Measurements from ENCODE around the gene BIN1.

BIN1 gene

GRCh38 chr2:127057371-127058245 lies 49.3 kb downstream of the BIN1 start:
- peaks cover 41% of the 10 kb centered on the region for H3K36me3 Mint-ChIP-seq (ENCODE audit: insufficient read depth)
- H3K27me3 Mint-ChIP-seq: no peaks in the 10 kb centered on the region
- peaks cover 17 to 28% of the 10 kb centered on the region in 2 donors for H3K4me1 Mint-ChIP-seq (ENCODE audit: low read depth in 2 of 2)
- DNase-seq: no peak
- H3K9me3 Mint-ChIP-seq: no peaks in the 10 kb centered on the region
- peak overlapping the region; percentile 32 to 80 for H3K27ac Mint-ChIP-seq
- no peak overlapping the region for H3K4me3 Mint-ChIP-seq
- no peak for ATAC-seq (replicated peaks)

GRCh38 chr2:127056631-127057370 lies 50.2 kb downstream of the BIN1 start:
- Mint-ChIP-seq H3K9me3 (no peaks in the 10 kb centered on the region), H3K36me3 (ENCODE audit: insufficient read depth) (peaks cover 33% of the 10 kb centered on the region), H3K27me3 (no peaks in the 10 kb centered on the region), H3K4me1 (ENCODE audit: low read depth in 2 of 2) (peaks cover 18 to 30% of the 10 kb centered on the region in 2 donors), H3K27ac (peak overlapping the region; percentile 32 to 80), H3K4me3 (no peak overlapping the region)
- DNase-seq: no peak
- ATAC-seq (replicated peaks): no peak

GRCh38 chr2:127056086-127056485 lies 50.9 kb downstream of the BIN1 start:
- H3K9me3 Mint-ChIP-seq: no peaks in the 10 kb centered on the region
- H3K4me3 Mint-ChIP-seq: no peak overlapping the region
- no peak for ATAC-seq (replicated peaks)
- peaks cover 28% of the 10 kb centered on the region for H3K36me3 Mint-ChIP-seq (ENCODE audit: insufficient read depth)
- no peaks in the 10 kb centered on the region for H3K27me3 Mint-ChIP-seq
- DNase-seq: no peak
- H3K4me1 Mint-ChIP-seq (ENCODE audit: low read depth in 2 of 2): peaks cover 18 to 30% of the 10 kb centered on the region in 2 donors
- H3K27ac Mint-ChIP-seq: peak overlapping the region in 1 of 2 donors; percentile 29

GRCh38 chr2:127055786-127056076 lies 51.2 kb downstream of the BIN1 start:
- Mint-ChIP-seq H3K27me3 (no peaks in the 10 kb centered on the region), H3K27ac (peak overlapping the region in 1 of 2 donors; percentile 29), H3K36me3 (ENCODE audit: insufficient read depth) (peaks cover 28% of the 10 kb centered on the region), H3K9me3 (no peaks in the 10 kb centered on the region), H3K4me3 (no peak overlapping the region), H3K4me1 (ENCODE audit: low read depth in 2 of 2) (peaks cover 18 to 30% of the 10 kb centered on the region in 2 donors)
- DNase-seq (no peak), ATAC-seq (replicated peaks) (no peak)

- no peaks in the 10 kb centered on the region for H3K27me3 Mint-ChIP-seq
- no peak for ATAC-seq (replicated peaks)
- no peak for DNase-seq
- peak overlapping the region in 1 of 2 donors; percentile 29 for H3K27ac Mint-ChIP-seq
- H3K36me3 Mint-ChIP-seq (ENCODE audit: insufficient read depth): peaks cover 27% of the 10 kb centered on the region
- no peaks in the 10 kb centered on the region for H3K9me3 Mint-ChIP-seq
- peaks cover 23 to 36% of the 10 kb centered on the region in 2 donors for H3K4me1 Mint-ChIP-seq (ENCODE audit: low read depth in 2 of 2)
- H3K4me3 Mint-ChIP-seq: no peak overlapping the region
Observed at GRCh38 chr2:127054996-127055785, 51.8 kb downstream of the BIN1 start.

GRCh38 chr2:127054604-127054930 lies 52.4 kb downstream of the BIN1 start:
- no peak overlapping the region for H3K4me3 Mint-ChIP-seq
- no peak for ATAC-seq (replicated peaks)
- peaks cover 26 to 39% of the 10 kb centered on the region in 2 donors for H3K4me1 Mint-ChIP-seq (ENCODE audit: low read depth in 2 of 2)
- no peak for DNase-seq
- no peaks in the 10 kb centered on the region for H3K9me3 Mint-ChIP-seq
- peak overlapping the region in 1 of 2 donors; percentile 80 for H3K27ac Mint-ChIP-seq
- no peaks in the 10 kb centered on the region for H3K27me3 Mint-ChIP-seq
- peaks cover 27% of the 10 kb centered on the region for H3K36me3 Mint-ChIP-seq (ENCODE audit: insufficient read depth)

GRCh38 chr2:127053731-127054603 lies 53.0 kb downstream of the BIN1 start:
- DNase-seq: no peak
- peaks cover 26% of the 10 kb centered on the region for H3K36me3 Mint-ChIP-seq (ENCODE audit: insufficient read depth)
- H3K27ac Mint-ChIP-seq: peak overlapping the region; percentile 8 to 80
- peaks cover 25 to 36% of the 10 kb centered on the region in 2 donors for H3K4me1 Mint-ChIP-seq (ENCODE audit: low read depth in 2 of 2)
- H3K27me3 Mint-ChIP-seq: no peaks in the 10 kb centered on the region
- no peak overlapping the region for H3K4me3 Mint-ChIP-seq
- H3K9me3 Mint-ChIP-seq: no peaks in the 10 kb centered on the region
- ATAC-seq (replicated peaks): no peak

GRCh38 chr2:127052771-127053691 lies 53.9 kb downstream of the BIN1 start:
- Mint-ChIP-seq H3K4me3 (no peak overlapping the region), H3K27ac (peak overlapping the region; percentile 80 to 88), H3K4me1 (ENCODE audit: low read depth in 2 of 2) (peaks cover 25 to 29% of the 10 kb centered on the region in 2 donors), H3K27me3 (no peaks in the 10 kb centered on the region), H3K9me3 (no peaks in the 10 kb centered on the region), H3K36me3 (ENCODE audit: insufficient read depth) (peaks cover 26% of the 10 kb centered on the region)
- ATAC-seq (replicated peaks) (no peak), DNase-seq (no peak)

GRCh38 chr2:127052057-127052770 lies 54.7 kb downstream of the BIN1 start:
- no peaks in the 10 kb centered on the region for H3K27me3 Mint-ChIP-seq
- peak overlapping the region; percentile 80 to 88 for H3K27ac Mint-ChIP-seq
- H3K4me1 Mint-ChIP-seq (ENCODE audit: low read depth in 2 of 2): peaks cover 23 to 31% of the 10 kb centered on the region in 2 donors
- ATAC-seq (replicated peaks): peak; percentile 29
- H3K36me3 Mint-ChIP-seq (ENCODE audit: insufficient read depth): peaks cover 22% of the 10 kb centered on the region
- H3K9me3 Mint-ChIP-seq: no peaks in the 10 kb centered on the region
- no peak for DNase-seq
- no peak overlapping the region for H3K4me3 Mint-ChIP-seq

- Mint-ChIP-seq H3K27me3 (no peaks in the 10 kb centered on the region), H3K4me3 (no peak overlapping the region), H3K4me1 (ENCODE audit: low read depth in 2 of 2) (peaks cover 24 to 31% of the 10 kb centered on the region in 2 donors), H3K9me3 (peaks cover 0 to 2% of the 10 kb centered on the region in 2 donors), H3K27ac (peak overlapping the region in 1 of 2 donors; percentile 80), H3K36me3 (ENCODE audit: insufficient read depth) (peaks cover 20% of the 10 kb centered on the region)
- DNase-seq (no peak), ATAC-seq (replicated peaks) (no peak)
Observed at GRCh38 chr2:127051116-127052056, 55.6 kb downstream of the BIN1 start.

- Mint-ChIP-seq H3K27ac (peak overlapping the region in 1 of 2 donors; percentile 73), H3K36me3 (ENCODE audit: insufficient read depth) (peaks cover 20% of the 10 kb centered on the region), H3K4me3 (no peak overlapping the region), H3K4me1 (ENCODE audit: low read depth in 2 of 2) (peaks cover 21 to 29% of the 10 kb centered on the region in 2 donors), H3K27me3 (no peaks in the 10 kb centered on the region), H3K9me3 (peaks cover 0 to 2% of the 10 kb centered on the region in 2 donors)
- ATAC-seq (replicated peaks) (no peak), DNase-seq (no peak)
Observed at GRCh38 chr2:127050803-127051115, 56.2 kb downstream of the BIN1 start.
